GM21447 (cell line): ENCODE measurements around the gene STAB1.

Experiments used
- ATAC-seq: cut with Tn5 transposase; IDR thresholded peaks from one replicate; pipeline ENCODE4 v1.9.1; 2021; ENCODE audit not compliant: unreplicated experiment

The STAB1 gene

GRCh38 chr3:52534281-52535183, 39.4 kb downstream of the STAB1 start:
- ATAC-seq: no peak

- ATAC-seq: no peak
Observed at GRCh38 chr3:52535411-52536111, 40.4 kb downstream of the STAB1 start.

- no peak for ATAC-seq
Observed at GRCh38 chr3:52536112-52536368, 40.9 kb downstream of the STAB1 start.

GRCh38 chr3:52536369-52537164, 41.4 kb downstream of the STAB1 start, which contains the start of gene UQCC5:
Gene UQCC5 (plus strand): TSS chr3:52536605. CDS start chr3:52536756, 151 bp downstream.
- peak; percentile 81 for ATAC-seq

GRCh38 chr3:52537165-52537620, 42.1 kb downstream of the STAB1 start:
- ATAC-seq: no peak

- ATAC-seq: no peak
Observed at GRCh38 chr3:52537726-52538421, 42.7 kb downstream of the STAB1 start.

- no peak for ATAC-seq
Observed at GRCh38 chr3:52539010-52539653, 44.0 kb downstream of the STAB1 start.

- ATAC-seq: no peak
Observed at GRCh38 chr3:52541050-52541449, 45.9 kb downstream of the STAB1 start.

GRCh38 chr3:52544937-52545336, 49.8 kb downstream of the STAB1 start:
- no peak for ATAC-seq

- ATAC-seq: no peak
Observed at GRCh38 chr3:52546111-52546901, 51.2 kb downstream of the STAB1 start.

- no peak for ATAC-seq
Observed at GRCh38 chr3:52547143-52547542, 52.0 kb downstream of the STAB1 start.

- ATAC-seq: no peak
Observed at GRCh38 chr3:52551118-52551517, 56.0 kb downstream of the STAB1 start.

GRCh38 chr3:52552089-52552488, 57.0 kb downstream of the STAB1 start:
- no peak for ATAC-seq

- ATAC-seq: no peak
Observed at GRCh38 chr3:52554026-52554755, 59.1 kb downstream of the STAB1 start.

GRCh38 chr3:52555056-52555455, 59.9 kb downstream of the STAB1 start:
- ATAC-seq: no peak

- no peak for ATAC-seq
Observed at GRCh38 chr3:52557011-52557960, 62.1 kb downstream of the STAB1 start.

- ATAC-seq: no peak
Observed at GRCh38 chr3:52558436-52558835, 63.3 kb downstream of the STAB1 start.
